Measurements from ENCODE around the gene RELN.
"Not testable (repeated sequence)": the region's sequence is repeated elsewhere in the genome, so short reads cannot be mapped to it uniquely, and the experiment has no call there.

RELN gene

GRCh38 chr7:103499976-103500375, 489.5 kb downstream of the RELN start:
- DNase-seq (ENCODE audit: low read depth, low spot score), result no peak

DNA sequence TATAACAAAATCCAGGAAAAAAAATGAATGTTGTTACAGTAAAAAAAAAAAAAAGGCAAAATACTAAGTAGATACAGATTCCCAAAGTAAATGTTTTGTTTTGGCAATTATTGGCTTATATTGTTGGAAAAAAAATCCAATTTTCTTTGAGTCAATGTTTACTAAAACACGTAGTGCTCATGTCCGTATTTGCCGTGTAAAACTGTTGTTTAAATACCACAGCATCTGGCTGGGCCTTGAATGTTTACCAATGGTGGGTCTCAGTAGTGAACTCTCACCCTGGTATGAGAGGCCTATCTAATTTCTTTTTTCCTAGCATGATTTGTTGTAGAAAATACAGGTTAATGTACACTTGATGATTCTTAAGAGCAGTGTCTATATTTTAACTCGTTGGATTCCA, 502.0 kb downstream of the RELN start:
- DNase-seq (ENCODE audit: low read depth, low spot score), result no peak

- DNase-seq (ENCODE audit: low read depth, low spot score), result not testable (repeated sequence)
Observed at GRCh38 chr7:103486873-103487272, 502.6 kb downstream of the RELN start.

DNA sequence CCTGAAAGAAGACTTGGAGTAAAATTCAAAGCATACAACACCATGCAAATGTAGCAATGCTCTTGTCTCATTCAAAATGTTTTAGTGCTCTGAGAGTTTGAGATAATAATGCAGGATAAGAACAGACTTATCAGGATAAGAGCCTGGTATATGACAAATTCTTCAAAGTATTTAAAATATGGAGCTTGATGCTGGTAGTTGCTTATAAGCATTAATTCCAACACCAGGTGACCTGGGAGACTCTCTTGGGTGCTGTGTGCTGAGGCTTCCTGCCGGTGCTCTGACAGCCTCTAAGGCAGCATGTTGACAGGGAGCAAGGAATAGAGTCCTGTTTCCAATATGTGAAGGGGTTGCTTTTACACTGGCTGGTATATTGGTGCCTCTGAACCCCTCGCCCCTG, 508.7 kb downstream of the RELN start:
- no peak for DNase-seq (ENCODE audit: low read depth, low spot score)

DNA sequence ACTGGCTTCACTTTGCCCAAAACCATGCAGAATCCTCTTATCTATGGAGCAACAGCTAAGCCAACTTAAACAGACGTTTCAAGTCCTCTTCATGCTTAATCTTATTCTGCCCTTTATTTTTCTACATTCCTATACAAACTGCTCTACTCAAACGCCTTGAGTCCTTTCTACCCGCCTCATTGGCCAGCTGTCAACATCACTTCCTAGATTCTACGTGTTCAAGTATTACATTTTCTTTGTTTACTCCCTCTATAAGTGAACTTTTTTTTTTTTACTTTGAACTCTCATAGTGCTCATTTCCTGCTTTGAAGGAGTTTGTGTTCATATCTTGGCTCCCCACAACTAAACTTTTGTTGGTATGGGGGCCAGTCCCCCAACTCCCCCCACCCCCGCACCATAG, 514.5 kb downstream of the RELN start:
- no peak for DNase-seq (ENCODE audit: low read depth, low spot score)

GRCh38 chr7:103469095-103469948, 520.1 kb downstream of the RELN start:
- DNase-seq (ENCODE audit: low read depth, low spot score), result no peak

GRCh38 chr7:103466814-103467213, 522.6 kb downstream of the RELN start:
- DNase-seq (ENCODE audit: low read depth, low spot score), result no peak

DNA sequence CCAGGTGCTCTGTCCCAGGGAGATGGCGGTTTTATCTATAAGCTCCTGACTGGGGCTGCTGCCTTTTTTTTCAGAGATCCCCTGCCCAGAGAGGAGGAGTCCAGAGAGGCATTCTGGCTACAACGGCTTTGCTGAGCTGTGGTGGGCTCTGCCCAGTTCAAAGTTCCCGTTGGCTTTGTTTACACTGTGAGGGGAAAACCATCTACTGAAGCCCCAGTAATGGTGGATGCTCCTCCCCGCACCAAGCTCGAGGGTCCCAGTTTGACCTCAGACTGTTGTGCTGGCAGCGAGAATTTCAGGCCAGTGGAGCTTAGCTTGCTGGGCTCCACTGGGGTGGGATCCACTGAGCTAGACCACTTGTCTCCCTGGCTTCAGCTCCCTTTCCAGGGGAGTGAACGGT, 527.1 kb downstream of the RELN start:
- no peak for DNase-seq (ENCODE audit: low read depth, low spot score)

- DNase-seq (ENCODE audit: low read depth, low spot score), result peak; percentile 7
Observed at GRCh38 chr7:103447073-103447960, 542.1 kb downstream of the RELN start.

DNA sequence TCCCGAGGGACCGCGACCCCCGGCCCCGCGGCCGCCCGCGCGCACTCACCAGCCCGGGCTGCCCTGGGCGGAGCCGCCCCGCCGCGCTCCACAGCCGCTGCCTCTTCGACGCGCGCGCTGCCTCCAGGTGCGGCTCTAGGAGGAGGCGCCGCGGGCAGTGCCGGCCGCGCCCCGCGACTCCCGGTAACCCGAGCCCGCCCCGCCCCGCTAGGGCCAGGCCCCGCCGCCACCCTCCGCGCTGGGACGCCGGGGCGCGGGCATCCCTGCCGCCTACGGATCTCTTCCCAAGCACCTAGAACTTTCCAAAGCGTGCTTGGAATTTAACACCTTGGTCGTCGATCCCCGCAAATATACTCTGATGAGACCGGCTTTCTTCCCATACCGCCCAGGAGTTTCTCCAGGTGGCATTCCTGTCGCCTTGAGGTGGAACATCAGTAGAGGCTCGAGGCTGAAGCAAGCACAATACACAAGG, 543.4 kb downstream of the RELN start, which contains the start of gene SLC26A5:
Gene SLC26A5, minus strand, starts transcription at position 159 of the 472 bp plus-strand sequence. CDS start 24,693 bp downstream, outside the sequence.
- no peak for DNase-seq (ENCODE audit: low read depth, low spot score)

GRCh38 chr7:103445228-103446048, 544.0 kb downstream of the RELN start:
- no peak for DNase-seq (ENCODE audit: low read depth, low spot score)

DNA sequence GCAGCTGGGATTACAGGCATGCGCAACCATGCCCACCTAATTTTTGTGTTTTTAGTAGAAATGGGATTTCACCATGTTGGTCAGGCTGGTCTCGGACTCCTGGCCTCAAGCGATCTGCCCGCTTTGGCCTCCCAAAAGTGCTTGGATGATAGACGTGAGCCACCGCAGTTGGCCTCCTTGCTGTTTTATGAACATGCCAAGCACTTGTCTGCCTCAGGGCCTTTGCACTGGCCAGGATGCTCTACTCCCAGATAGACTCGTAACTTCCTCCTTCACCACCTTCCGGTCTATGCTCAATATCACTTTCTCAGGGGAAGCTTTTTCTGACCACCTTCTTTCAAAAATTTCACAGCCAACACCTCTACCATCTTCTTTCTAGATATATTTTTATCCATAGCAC, 549.8 kb downstream of the RELN start:
- DNase-seq (ENCODE audit: low read depth, low spot score), result no peak

DNA sequence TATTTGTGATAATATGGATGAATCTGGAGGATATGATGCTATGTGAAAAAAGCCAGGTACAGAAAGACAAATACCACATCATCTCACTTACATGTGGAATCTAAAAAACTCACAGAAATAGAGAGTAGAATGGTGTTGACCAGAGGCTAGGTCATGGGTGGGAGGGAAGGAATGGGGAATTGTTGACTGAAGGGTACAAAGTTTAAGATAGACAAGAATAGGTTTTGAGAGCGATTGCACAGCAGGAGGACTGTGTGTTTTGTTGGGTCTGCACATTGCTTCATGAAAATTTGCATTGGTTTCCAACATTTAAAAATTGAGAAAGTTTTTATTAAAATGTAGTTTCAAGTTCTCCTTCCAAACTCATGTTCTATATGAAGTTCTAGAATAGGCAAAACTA, 551.8 kb downstream of the RELN start:
- DNase-seq (ENCODE audit: low read depth, low spot score), result no peak

GRCh38 chr7:103432712-103433111, 556.7 kb downstream of the RELN start:
- DNase-seq (ENCODE audit: low read depth, low spot score), result no peak

GRCh38 chr7:103425177-103425576, 564.3 kb downstream of the RELN start:
- DNase-seq (ENCODE audit: low read depth, low spot score), result no peak

DNA sequence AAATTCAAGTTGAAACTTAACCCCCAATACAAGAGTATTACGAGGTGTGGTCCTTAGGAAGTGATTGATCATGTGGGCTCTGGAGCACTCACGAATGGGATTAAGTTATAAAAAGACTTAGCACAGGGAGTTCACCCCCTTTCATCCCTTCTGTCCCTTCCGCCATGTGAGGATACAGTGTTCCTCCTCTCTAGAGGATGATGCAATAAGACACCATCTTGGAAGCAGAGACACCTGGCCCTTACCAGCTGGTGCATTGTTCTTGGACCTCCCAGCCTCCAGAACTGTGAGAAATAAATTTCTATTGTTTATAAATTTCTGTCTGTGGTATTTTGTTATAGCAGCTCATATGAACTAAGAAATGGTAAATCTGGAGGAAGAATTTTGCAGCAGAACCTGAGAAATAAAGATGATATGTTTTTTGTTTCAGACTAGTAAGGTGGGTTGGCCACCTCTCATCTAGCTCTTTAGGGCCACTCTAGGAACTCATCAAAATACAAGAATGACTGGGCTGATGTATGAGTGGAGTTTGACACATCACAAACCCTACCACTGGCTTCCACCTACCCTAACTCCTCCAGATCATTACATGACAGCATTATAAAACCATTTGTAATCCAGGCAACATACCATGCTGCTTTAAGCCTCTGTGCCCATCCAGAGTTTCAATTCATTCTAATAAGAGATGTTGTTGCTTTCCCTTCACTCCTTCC, 565.8 kb downstream of the RELN start:
- no peak for DNase-seq (ENCODE audit: low read depth, low spot score)
